ENCODE results near the gene NTM.

NTM gene

GRCh38 chr11:132123854-132124835 is 753.7 kb downstream of the NTM start:
- no peak overlapping the region for H3K4me3 ChIP-seq (ENCODE audit: low read depth, low read length)
- peak; percentile 15 for DNase-seq (ENCODE audit: low read depth)
- TF ChIP-seq CTCF (IDR thresholded peaks at IDR 0.05; ENCODE audit: low read depth, low read length, missing control alignments) = no peak

- no peak for TF ChIP-seq CTCF (IDR thresholded peaks at IDR 0.05; ENCODE audit: low read depth, low read length, missing control alignments)
- no peak for DNase-seq (ENCODE audit: low read depth)
- peak overlapping the region; percentile 36 for H3K4me3 ChIP-seq (ENCODE audit: low read depth, low read length)
These were observed 755.8 kb downstream of the NTM start for GRCh38 chr11:132125988-132126871.

- peak; percentile 54 for TF ChIP-seq CTCF (IDR thresholded peaks at IDR 0.05; ENCODE audit: low read depth, low read length, missing control alignments)
- DNase-seq (ENCODE audit: low read depth) = no peak
- H3K4me3 ChIP-seq (ENCODE audit: low read depth, low read length) = no peak overlapping the region
These were observed 756.8 kb downstream of the NTM start for GRCh38 chr11:132126973-132127899.

- DNase-seq (ENCODE audit: low read depth) = no peak
- no peak for TF ChIP-seq CTCF (IDR thresholded peaks at IDR 0.05; ENCODE audit: low read depth, low read length, missing control alignments)
- no peak overlapping the region for H3K4me3 ChIP-seq (ENCODE audit: low read depth, low read length)
These were observed 757.5 kb downstream of the NTM start for GRCh38 chr11:132127900-132128288.

- no peak for TF ChIP-seq CTCF (IDR thresholded peaks at IDR 0.05; ENCODE audit: low read depth, low read length, missing control alignments)
- DNase-seq (ENCODE audit: low read depth) = no peak
- no peak overlapping the region for H3K4me3 ChIP-seq (ENCODE audit: low read depth, low read length)
These were observed 760.6 kb downstream of the NTM start for GRCh38 chr11:132131047-132131446.

- DNase-seq (ENCODE audit: low read depth) = no peak
- no peak for TF ChIP-seq CTCF (IDR thresholded peaks at IDR 0.05; ENCODE audit: low read depth, low read length, missing control alignments)
- no peak overlapping the region for H3K4me3 ChIP-seq (ENCODE audit: low read depth, low read length)
These were observed 761.5 kb downstream of the NTM start for GRCh38 chr11:132131961-132132360.

Data from GM12864 (cell line).